Lung (tissue), 12 donors: ENCODE data around the gene C16orf96. TPM values are rescaled to one million over a fixed set of nuclear protein-coding genes. Genes with fewer than 3 reads are reported as not detected.

Experiments used
- ATAC-seq: fragments of 200-7000 bp; cut with Tn5 transposase; one replicate; pipeline ENCODE4 v1.9.1; 2020; ENCODE audit warnings: moderate number of reproducible peaks; ENCODE audit not compliant: insufficient read depth, low FRiP score
- DNase-seq, 3 donors: peaks; one replicate each; pipeline ENCODE4 v3.0.0-alpha.2; 2013 to 2017
- H3K27ac ChIP-seq, 2 donors: one replicate each; pipeline ENCODE4 v1.5.1; 2013; ENCODE audit warnings: mild to moderate bottlenecking in 2 of 2, moderate library complexity in 2 of 2, control low read depth in 1 of 2, inconsistent platforms in 1 of 2, low read depth in 1 of 2, low read length in 1 of 2
- H3K27me3 ChIP-seq, 3 donors: one replicate each; pipeline ENCODE4 v1.5.1; 2013; ENCODE audit warnings: low read length in 2 of 3; ENCODE audit not compliant: control insufficient read depth in 3 of 3, insufficient read depth in 3 of 3
- H3K36me3 ChIP-seq, 4 donors: one replicate each; pipeline ENCODE4 v1.5.1; 2013; ENCODE audit warnings: low read length in 4 of 4, mild to moderate bottlenecking in 1 of 4, moderate library complexity in 1 of 4; ENCODE audit not compliant: control insufficient read depth in 4 of 4, insufficient read depth in 4 of 4
- H3K4me1 ChIP-seq, 5 donors: one replicate each; pipeline ENCODE4 v1.5.1; 2013; ENCODE audit warnings: low read length in 5 of 5, mild to moderate bottlenecking in 2 of 5, moderate library complexity in 1 of 5; ENCODE audit not compliant: control insufficient read depth in 5 of 5, insufficient read depth in 5 of 5
- H3K4me3 ChIP-seq: one replicate; pipeline ENCODE4 v1.5.1; 2013; ENCODE audit warnings: mild to moderate bottlenecking, control low read depth, moderate library complexity
- H3K9ac ChIP-seq, 2 donors: one replicate each; pipeline ENCODE4 v1.5.1; 2013; ENCODE audit warnings: low read length in 2 of 2, control low read depth in 1 of 2; ENCODE audit not compliant: insufficient read depth in 1 of 2
- H3K9me3 ChIP-seq, 4 donors: one replicate each; pipeline ENCODE4 v1.5.1; 2013; ENCODE audit warnings: low read length in 3 of 4, mild to moderate bottlenecking in 1 of 4, moderate library complexity in 1 of 4; ENCODE audit not compliant: control insufficient read depth in 4 of 4, insufficient read depth in 3 of 4
- CTCF ChIP-seq: IDR thresholded peaks from 2 replicates; pipeline ENCODE4 v1.5.1; 2012; ENCODE audit warnings: mild to moderate bottlenecking; ENCODE audit errors: control extremely low read depth, extremely low read depth
- WGBS, 2 donors: extraction: QIAGEN DNeasy Blood & Tissue Kit; methylation state at CpG; one replicate each; pipeline ENCODE4 v1.1.7; 2013; 5-methylcytosine and 5-hydroxymethylcytosine counted together
- polyA plus RNA-seq, 2 donors: library from polyadenylated mRNA; stranded (reverse); fragments of 200-250 nt; gene quantifications; one replicate each; pipeline ENCODE4 v1.2.1, GENCODE V29; 2013
- total RNA-seq, 2 donors: library from RNA; depleted of rRNA in 1 of 2; stranded (reverse); fragments of >200 nt in 1 of 2; gene quantifications; one replicate each; pipeline ENCODE4 v1.2.1, GENCODE V29; 2014 to 2021
- donor health status: control.
- donor health status: control.
- donor health status: Bipolar disorder and iron deficiency.
- donor health status: healthy.
- donor health status: DM: yes; HTN: yes; CAD: no.

C16orf96 gene
- total and polyA plus RNA-seq, 4 donors, result 0.03 to 0.37 (median 0.16) TPM

GRCh38 chr16:4537376-4538343 is 18.5 kb upstream of the C16orf96 start:
- peak in 2 of 3 donors; percentile 30 to 35 for DNase-seq
- H3K9me3 ChIP-seq, result peaks cover 0 to 12% (median under 1%) of the 10 kb centered on the region in 4 donors
- peak; percentile 19 for ATAC-seq
- peak overlapping the region; percentile 79 for H3K4me3 ChIP-seq
- WGBS, 2 donors, result 15 to 20% methylated on average over 60 to 75 of the region's 75 CpGs
- no peak for TF ChIP-seq CTCF
- H3K9ac ChIP-seq, result peak overlapping the region; percentile 25 to 70
- H3K36me3 ChIP-seq, result peaks cover 0 to 2% (median 0%) of the 10 kb centered on the region in 4 donors
- peak overlapping the region; percentile 54 to 85 for H3K27ac ChIP-seq
- peaks cover 0 to 10% (median 7%) of the 10 kb centered on the region in 5 donors for H3K4me1 ChIP-seq
- no peaks in the 10 kb centered on the region for H3K27me3 ChIP-seq

GRCh38 chr16:4538350-4539235 is 17.5 kb upstream of the C16orf96 start, which contains the start of gene CDIP1:
TSS of gene CDIP1 (minus strand) at chr16:4538773. CDS start at chr16:4514130, 24,643 bp downstream.
- no peak for TF ChIP-seq CTCF
- no peaks in the 10 kb centered on the region for H3K27me3 ChIP-seq
- peaks cover 0 to 12% (median under 1%) of the 10 kb centered on the region in 4 donors for H3K9me3 ChIP-seq
- peak within 1 kb of the TSS; percentile 85 to 93 for H3K27ac ChIP-seq
- ATAC-seq (peak; percentile 93), DNase-seq (peak; percentile 96 to 97 (median 96))
- H3K4me1 ChIP-seq, result peaks cover 0 to 10% (median 7%) of the 10 kb centered on the region in 5 donors
- 4 to 5% methylated on average over 61 to 67 of the region's 67 CpGs for WGBS, 2 donors
- no peaks in the 10 kb centered on the region for H3K36me3 ChIP-seq
- peak within 1 kb of the TSS; percentile 25 to 70 for H3K9ac ChIP-seq
- peak within 1 kb of the TSS; percentile 79 for H3K4me3 ChIP-seq

- Histone ChIP-seq H3K27me3 (no peaks in the 10 kb centered on the region), H3K36me3 (no peaks in the 10 kb centered on the region), H3K4me1 (peaks cover 0 to 8% (median 4%) of the 10 kb centered on the region in 5 donors), H3K27ac (no peak overlapping the region), H3K9ac (no peak overlapping the region), H3K9me3 (peaks cover 0 to 12% (median under 1%) of the 10 kb centered on the region in 4 donors), H3K4me3 (no peak overlapping the region)
- DNase-seq (no peak), ATAC-seq (no peak)
- 91 to 97% methylated on average over 2 of the region's 2 CpGs for WGBS, 2 donors
- TF ChIP-seq CTCF, result no peak
These were observed 16.3 kb upstream of the C16orf96 start for GRCh38 chr16:4539716-4540284.
